HG03521 (cell line): Measurements from ENCODE around the gene COL9A2.

Experiments used
- ATAC-seq: cut with Tn5 transposase; IDR thresholded peaks from one replicate; pipeline ENCODE4 v1.9.1; 2021; ENCODE audit warnings: mild to moderate bottlenecking, moderate library complexity; ENCODE audit not compliant: unreplicated experiment

The COL9A2 gene

GRCh38 chr1:40318970-40319621 lies 2.0 kb upstream of the COL9A2 start:
- ATAC-seq = no peak

GRCh38 chr1:40318476-40318875 lies 1.4 kb upstream of the COL9A2 start:
- ATAC-seq = no peak

GRCh38 chr1:40317394-40318074 lies 448 bp upstream of the COL9A2 start:
- ATAC-seq = no peak

- ATAC-seq = no peak
Observed at GRCh38 chr1:40315795-40316594, 1.1 kb downstream of the COL9A2 start.

GRCh38 chr1:40315239-40315794 lies 1.8 kb downstream of the COL9A2 start:
- ATAC-seq = peak; percentile 54

- ATAC-seq = no peak
Observed at GRCh38 chr1:40314721-40315238, 2.3 kb downstream of the COL9A2 start.

- ATAC-seq = no peak
Observed at GRCh38 chr1:40313958-40314720, 2.9 kb downstream of the COL9A2 start.

GRCh38 chr1:40313329-40313957 lies 3.6 kb downstream of the COL9A2 start:
- ATAC-seq = no peak

GRCh38 chr1:40312238-40313205 lies 4.6 kb downstream of the COL9A2 start:
- ATAC-seq = no peak

GRCh38 chr1:40311692-40312091 lies 5.4 kb downstream of the COL9A2 start:
- ATAC-seq = no peak

GRCh38 chr1:40310983-40311642 lies 6.0 kb downstream of the COL9A2 start:
- ATAC-seq = no peak

GRCh38 chr1:40310129-40310461 lies 7.0 kb downstream of the COL9A2 start:
- no peak for ATAC-seq

GRCh38 chr1:40309374-40310128 lies 7.5 kb downstream of the COL9A2 start:
- ATAC-seq = no peak

GRCh38 chr1:40308036-40308727 lies 8.9 kb downstream of the COL9A2 start:
- ATAC-seq = no peak

GRCh38 chr1:40307186-40307585 lies 9.9 kb downstream of the COL9A2 start:
- no peak for ATAC-seq

GRCh38 chr1:40306296-40306695 lies 10.8 kb downstream of the COL9A2 start:
- no peak for ATAC-seq

- ATAC-seq = no peak
Observed at GRCh38 chr1:40305871-40306270, 11.2 kb downstream of the COL9A2 start.
